GM03348 (cell line): ENCODE data around the gene ATN1.

Experiments
- DNase-seq: peaks from one replicate; pipeline ENCODE4 v3.0.0; 2012; ENCODE audit warnings: low spot score

ATN1 gene

DNA sequence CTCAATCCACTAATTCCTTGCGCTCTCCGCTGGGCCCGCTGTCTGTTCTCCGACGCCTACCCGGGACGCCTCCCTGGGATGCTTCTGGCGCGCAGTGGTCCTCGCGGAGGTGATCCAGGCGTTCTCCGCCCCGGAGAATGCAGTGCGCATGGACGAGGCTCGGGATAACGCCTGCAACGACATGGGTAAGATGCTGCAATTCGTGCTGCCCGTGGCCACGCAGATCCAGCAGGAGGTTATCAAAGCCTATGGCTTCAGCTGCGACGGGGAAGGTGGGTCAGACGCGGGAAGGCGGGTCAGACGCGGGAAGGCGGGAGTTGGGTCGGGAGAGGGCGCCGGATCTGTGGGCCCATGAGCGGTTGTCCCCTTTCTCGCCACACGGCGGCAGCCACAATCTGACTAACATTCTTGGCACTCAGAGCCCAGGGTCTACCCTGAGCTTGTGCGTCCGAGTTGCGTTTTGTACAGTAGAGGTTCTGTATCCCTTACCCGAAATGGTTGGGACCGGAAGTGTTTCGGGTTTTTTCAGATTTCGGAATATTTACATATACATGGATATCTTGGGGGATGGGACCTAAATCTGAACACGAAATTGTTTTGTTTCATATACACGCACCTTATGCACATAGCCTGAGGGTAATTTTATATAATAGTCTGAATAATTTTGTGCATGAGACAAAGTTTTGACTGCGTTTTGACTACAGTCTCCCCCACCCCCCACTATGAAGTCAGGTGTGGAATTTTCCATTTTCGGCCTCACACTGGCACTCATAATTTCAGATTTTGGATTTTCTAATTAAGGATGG, 16.8 kb downstream of the ATN1 start:
- peak; percentile 93 for DNase-seq

DNA sequence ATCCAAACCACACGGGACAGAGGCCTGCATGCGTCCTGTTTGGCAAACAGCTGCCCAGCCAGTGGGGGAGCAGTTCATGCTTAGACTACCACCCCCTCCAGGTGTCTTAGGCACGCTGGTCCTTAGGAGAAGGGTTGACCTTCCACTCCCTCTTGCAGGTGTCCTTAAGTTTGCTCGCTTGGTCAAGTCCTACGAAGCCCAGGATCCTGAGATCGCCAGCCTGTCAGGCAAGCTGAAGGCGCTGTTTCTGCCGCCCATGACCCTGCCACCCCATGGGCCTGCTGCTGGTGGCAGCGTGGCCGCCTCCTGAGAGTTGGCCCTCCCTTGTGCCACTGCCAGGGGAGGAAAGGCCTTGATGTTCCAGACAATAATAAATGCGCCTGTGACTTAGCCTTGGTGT, 17.9 kb downstream of the ATN1 start:
- DNase-seq, result no peak

DNA sequence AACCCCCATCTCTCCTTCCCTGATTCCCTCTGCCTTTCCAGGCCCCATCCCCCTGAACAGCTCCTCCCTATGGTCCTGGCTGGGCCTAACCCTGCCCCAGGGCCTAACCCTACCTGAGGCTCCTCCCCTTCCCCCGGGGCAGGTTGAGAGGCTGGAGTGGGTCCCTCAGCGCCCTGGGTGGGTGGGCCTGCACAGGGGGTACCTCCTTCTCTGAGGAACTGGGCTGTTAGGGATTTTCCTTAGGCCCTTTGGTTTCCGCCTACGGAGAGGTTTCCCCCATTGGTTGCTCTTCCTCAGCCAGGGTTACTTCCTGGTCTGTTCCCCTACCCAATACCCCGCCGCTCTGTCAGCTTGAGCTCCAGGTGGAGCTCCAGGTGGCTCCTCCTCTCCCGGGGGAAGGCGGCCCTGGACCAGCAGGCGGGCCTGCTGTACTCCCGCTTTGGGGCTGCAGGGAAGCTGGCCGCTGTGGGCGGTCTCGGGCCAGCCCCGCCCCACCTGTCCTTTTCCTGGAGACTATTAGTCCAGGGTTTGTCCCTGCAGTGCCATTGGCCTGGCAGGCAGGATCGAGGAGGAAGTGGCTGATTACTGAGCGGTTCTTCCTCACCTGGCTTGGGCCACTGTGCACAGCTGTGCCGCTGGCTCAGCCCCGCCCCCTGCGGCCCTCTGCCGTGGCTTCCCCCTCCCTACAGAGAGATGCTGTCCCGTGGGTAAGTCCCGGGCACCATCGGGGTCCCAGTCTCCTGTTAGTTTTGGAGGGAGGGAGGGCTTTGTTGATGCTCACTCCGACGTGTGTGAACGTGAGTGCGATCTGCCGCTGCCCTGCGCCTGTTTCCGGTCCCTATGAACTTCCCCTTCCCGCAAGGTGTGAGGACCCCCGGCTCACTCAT, 18.5 kb downstream of the ATN1 start:
- DNase-seq, result no peak

DNA sequence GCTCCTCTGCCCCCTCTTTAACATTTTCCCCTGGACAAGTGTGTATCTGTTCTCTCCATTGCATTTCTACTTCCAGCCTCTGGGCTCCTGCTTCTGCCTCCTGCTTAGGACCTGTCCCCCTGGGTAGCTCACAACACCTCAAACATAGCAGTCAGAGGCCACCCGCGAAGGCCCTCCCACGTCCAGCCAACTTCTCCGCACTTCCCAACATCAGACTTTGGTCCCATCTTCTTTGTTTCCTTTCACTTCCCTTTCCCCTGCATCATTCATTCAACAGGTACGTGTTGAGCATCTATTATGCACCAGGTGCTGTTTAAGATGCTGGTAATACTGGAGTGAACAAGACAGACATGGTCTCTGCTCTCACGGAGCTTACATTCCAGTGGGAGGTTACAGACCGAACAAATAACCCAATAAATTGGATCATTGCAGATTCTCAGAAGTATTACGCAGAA, 19.2 kb downstream of the ATN1 start:
- DNase-seq, result no peak

DNA sequence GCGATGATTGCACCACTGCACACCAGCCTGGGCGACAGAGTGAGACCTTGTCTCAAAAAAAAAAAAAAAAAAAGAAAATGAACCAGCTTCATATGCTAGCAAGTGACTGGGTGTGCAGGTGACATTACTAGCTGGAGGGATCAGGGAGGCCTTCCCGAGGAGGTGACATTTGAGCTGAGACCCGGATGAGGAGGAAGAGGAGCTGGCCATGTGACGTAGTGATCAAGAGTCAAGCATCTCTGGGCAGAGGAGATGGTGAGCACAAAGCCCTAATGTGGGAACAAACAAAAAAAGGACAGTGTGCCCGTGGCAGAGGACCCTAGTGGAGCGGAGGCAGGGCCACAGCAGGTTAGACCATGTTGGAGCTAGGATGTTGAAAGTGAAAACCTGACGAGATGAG, 19.9 kb downstream of the ATN1 start:
- no peak for DNase-seq

DNA sequence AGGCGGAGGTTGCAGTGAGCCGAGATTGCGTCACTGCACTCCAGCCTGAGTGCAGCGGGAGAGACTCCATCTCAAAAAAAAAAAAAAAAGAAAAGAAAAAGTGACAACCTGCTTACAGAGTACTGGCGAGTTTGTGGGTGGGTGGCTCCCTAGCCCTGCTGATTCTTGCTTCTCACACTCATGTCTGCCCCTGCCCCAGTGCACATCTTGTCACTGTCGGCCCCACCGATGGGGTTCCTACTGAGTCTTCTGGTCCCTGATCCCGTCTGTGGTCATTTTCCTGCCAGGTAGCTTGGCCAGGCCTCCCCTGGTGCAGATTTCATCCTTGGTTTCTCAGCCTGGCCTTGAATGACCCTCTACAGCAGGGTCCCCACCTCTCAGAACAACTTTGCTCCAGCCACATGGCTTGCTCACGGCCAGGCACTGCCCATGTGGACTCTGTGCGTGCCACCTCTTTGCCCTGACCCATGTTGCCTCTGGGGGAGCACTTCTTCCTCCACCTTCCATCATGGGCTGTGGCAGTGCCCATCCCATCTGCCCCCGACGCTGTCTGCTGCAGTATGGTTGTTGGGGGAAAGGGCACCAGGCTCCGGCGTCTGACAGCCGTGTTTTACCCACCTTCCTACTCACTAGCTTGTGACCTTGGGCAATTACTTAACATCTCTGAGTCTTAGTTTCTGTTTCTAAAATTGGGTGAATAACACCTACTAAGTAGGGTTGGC, 21.3 kb downstream of the ATN1 start:
- no peak for DNase-seq

DNA sequence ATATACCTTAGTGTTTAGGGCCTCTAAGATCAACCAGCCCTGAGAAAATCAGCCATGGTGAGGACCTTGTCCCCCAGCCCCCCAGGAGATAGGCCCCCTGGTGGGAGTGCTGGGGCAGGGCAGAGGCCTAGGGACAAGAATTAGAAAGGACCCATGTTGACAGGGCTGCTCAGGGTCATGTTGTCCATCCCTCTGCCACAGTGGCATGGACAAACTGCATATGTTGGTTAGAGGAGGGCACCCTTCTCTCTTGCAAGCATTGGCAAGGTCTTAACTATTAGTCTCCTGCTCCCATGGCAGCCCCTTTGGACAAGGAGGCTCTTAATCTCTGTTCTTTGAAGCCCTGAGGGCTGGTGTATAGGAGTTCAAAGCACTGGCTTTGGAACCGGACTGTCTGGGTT, 22.6 kb downstream of the ATN1 start:
- no peak for DNase-seq

DNA sequence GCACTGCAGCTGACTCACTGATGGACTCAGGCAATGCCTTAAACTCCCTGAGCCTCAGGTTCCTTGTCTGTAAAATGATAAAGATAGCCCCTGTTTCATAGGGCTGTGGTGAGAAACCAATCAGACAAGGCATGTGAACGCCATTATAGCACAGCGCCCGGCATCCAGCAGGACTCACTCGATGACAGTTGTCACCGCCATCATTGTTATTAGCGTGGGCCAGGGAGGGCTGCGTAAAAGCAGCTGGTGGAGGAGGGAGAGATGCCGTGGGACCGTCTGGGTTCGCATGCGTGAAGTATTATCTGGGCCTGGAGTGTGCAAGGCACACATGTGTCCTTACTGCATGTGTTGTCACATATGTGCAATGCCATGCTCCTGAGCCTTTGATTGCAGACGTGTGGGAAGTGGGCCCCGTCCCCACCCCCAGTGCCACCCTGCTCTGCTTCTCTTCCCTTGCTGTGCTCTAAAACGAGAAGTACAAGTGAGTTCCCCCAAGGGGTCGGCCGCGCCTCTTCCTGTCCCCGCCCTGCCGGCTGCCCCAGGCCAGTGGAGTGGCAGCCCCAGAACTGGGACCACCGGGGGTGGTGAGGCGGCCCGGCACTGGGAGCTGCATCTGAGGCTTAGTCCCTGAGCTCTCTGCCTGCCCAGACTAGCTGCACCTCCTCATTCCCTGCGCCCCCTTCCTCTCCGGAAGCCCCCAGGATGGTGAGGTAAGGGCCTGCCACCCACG, 23.2 kb downstream of the ATN1 start, which contains the start of gene PTPN6:
PTPN6 (plus strand) TSS at position 546 of the 730 bp plus-strand sequence; CDS start at position 703, 157 bp downstream.
- DNase-seq, result no peak

DNA sequence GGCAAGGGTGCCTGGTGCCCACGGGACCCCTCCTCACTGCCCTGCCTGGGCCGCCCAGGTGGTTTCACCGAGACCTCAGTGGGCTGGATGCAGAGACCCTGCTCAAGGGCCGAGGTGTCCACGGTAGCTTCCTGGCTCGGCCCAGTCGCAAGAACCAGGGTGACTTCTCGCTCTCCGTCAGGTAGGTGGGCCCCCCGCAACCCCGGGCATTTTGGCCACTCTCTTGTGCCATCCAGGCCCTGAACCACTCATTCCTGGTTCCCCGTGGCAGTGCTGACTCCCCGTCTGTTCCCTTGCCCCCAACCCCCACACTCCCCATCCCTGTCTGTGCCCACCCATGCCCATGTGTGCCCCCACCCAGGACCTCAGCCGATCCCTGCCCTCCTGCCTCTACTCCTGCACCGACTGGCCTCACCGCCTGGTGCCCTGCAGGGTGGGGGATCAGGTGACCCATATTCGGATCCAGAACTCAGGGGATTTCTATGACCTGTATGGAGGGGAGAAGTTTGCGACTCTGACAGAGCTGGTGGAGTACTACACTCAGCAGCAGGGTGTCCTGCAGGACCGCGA, 23.9 kb downstream of the ATN1 start:
- no peak for DNase-seq

DNA sequence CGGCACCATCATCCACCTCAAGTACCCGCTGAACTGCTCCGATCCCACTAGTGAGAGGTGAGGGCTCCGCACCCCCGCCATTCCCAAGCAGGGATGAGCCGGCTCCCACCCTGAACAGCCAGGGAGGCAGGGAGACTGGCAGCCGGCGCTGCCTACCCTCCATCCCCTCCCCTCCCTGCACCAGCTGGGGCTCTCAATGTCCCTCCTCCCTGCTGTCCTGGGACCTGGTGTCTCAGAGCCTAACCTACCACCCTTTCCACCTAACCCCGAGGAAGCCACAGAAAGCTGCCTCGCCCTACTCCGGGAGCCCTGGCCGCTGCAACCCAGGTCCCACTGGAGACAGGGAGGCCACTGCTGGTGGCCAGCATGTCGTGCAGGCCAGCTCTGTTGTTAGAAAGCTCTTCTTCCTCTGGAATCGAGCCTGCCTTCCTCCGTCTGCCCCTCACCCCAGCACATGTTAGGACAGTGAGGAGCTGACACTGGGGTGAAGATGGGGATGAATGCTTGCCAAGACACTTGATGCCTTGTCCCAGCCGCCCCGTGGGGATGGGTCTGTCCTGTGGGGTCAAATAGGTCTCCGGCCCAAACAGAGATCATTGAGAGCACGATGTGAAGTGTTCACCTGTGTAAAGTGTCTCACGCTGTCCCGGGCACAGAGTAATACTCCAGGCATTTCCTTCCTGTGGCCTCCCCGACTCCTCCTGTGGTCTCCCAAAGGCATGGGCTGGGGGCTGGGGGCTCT, 24.5 kb downstream of the ATN1 start:
- DNase-seq, result no peak

DNA sequence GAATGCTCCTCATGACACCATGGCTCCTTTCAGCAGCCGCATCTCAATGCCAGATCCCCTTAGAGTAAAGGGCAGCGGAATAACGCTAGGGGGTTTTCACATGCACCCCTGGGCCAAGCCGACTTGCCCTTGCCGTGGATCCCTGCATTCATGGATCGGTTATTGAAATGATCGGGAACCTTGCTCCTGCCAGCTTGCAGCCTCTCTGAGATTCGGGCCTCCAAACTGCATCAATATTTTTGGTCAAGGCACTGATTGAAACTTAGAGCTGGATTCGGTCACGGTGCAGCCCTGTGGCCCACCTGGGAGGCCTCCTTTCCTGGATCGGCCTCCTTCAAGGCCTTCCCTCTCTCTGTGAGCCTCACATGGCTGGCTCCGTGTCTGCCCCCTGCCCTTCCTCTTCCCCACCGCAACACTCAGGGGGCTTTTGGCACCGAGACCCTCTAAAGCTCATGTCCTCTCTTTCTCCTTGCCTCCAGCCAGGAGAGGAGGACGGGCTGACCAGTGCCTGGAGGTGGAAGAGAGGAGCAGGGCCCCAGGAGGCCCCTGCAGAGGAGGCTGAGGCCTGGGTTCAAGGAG, 25.2 kb downstream of the ATN1 start:
- DNase-seq, result no peak

DNA sequence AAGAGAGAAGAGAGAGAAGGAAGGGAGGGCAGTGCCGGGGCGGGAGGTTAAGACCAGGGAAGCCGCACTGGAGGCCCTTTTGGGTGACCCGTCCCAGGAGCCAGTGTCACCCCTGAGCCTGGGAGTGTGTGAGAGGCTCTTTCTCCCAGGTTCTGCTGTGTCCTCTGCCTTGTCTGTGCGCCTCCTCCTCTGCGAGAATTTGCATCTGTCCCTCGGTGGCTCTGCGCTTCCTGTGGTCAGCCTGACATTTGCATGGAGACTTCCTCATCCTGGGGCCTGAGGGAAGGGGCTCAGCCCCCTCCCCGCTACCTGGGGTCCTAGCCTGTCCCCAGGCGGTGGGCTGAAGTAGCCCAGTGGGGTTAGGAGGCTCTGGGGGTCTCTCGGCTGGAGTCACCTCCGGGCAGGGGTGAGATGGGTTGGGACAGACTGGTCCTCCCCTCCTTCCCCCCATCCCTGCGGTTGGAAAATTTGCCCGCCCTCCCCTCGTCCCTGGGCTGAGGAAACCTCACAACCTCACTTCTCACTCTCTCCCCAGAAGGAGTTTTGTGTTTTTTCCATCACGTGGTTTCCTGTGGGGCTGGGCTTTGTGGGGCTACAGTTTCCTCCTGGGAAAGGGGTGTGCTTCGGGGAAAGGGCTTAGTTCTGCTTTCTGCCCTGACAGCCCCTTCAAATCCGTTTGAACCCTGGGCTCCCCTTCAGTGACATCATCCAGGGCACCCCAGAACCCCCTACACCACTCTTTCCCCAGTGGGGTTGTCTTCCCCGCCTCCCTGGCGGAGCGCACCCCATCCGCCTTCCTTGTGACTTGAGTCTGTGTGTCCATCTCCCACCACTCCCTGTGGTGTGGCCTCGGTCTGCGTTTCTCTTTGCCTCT, 25.9 kb downstream of the ATN1 start:
- DNase-seq, result no peak

DNA sequence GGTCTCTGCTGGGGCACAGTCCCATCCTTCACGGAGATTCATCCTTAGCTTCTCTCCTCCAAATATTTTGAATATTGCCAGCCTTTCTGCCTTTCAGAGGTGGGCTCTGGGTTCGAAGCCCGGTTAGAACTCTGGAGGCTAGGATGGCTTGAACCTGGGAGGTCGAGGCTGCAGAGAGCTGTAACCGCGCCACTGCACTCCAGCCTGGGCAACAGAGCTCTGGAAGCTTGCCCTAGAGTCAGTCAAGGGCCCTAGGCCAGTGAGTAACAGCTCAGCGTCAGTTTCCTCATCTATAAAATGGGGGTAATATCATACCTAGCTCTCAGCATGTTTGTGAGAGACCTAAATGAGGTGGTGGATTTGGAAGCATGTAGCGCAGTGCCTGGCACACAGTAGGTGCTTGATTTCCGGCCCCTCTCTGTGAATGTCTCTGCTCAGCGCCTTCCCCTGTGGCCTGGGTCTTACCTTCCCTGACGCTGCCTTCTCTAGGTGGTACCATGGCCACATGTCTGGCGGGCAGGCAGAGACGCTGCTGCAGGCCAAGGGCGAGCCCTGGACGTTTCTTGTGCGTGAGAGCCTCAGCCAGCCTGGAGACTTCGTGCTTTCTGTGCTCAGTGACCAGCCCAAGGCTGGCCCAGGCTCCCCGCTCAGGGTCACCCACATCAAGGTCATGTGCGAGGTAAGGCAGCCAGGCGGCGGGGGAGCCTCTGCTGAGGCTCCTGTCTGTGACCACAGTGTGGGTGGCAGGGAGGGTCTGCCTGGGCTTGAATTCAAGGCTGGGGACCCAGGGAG, 26.8 kb downstream of the ATN1 start:
- DNase-seq, result no peak

DNA sequence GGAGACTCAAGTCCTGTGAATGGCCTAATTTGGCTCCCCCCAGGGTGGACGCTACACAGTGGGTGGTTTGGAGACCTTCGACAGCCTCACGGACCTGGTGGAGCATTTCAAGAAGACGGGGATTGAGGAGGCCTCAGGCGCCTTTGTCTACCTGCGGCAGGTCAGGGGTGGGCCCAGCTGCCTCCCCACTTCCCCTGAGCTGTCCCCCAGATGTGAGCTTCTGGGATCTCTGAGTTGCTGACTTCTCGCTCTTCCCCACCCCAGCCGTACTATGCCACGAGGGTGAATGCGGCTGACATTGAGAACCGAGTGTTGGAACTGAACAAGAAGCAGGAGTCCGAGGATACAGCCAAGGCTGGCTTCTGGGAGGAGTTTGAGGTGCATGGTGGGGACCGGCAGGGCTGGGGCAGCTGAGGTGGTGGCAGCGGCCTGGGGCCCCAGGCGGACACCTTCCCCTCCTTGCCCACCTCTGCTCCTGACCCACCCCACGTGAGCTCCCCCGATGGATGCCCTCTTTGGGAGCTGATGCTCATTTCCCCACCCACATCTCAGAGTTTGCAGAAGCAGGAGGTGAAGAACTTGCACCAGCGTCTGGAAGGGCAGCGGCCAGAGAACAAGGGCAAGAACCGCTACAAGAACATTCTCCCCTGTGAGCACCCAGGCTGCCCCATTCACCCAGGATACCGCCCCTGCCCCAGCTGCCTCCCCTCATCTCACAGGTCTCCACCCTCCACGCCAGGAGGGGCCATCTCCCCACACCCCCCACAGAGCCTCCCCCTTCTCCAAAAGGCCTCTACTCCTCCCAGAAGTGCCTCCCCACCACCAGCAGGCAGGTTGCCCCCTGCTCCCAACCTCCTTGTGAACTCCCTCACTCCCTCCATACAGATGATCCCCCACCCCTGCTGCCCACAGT, 27.6 kb downstream of the ATN1 start:
- DNase-seq, result no peak

DNA sequence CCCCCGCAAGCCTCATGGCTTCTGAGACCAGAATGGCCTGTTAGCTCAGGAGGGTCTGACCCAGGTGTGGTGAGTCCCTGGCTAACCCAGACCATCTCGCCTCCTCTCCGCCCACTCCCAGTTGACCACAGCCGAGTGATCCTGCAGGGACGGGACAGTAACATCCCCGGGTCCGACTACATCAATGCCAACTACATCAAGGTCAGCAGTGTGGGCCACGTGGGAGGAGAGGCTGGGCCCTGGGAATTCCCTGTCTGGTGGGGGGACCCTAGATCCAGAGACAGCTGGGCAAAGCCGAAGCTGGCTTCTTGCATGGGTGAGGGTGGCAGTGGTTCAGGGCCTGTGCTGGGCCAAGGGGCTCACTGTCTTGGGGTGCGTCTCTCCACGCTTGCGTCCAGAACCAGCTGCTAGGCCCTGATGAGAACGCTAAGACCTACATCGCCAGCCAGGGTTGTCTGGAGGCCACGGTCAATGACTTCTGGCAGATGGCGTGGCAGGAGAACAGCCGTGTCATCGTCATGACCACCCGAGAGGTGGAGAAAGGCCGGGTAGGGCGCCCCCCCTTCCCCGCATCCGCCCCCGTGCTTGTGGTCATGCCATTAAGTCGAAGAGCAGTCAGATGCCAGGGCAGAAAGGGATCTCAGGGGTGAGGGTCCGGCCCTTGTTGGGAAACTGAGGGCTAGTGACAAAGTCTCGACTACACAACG, 28.4 kb downstream of the ATN1 start:
- DNase-seq, result no peak

DNA sequence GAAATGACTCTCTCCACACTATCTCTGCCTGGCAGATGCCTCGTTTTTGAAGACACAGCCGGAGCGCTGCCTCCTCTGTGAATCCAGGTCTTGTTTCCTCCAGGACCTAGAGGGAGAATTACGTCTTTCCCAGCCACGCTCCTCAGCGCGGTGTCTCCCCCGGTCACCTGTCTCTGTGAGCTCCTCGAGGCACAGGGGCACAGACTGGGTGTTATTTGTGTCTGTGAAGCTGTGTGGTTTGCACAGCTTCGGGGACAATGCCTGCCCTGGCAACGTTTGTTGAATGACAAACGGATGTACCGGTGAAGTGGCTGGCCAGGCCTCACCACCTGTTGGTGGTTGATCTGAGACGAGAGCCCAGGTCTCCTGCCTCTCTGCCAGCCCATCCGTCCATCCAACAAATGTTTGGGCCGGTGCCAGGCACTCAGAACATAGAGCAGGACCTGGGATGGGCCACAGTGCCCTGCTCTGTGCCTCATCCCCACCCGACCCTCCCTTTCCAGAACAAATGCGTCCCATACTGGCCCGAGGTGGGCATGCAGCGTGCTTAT, 29.5 kb downstream of the ATN1 start:
- no peak for DNase-seq
